GM18861 (cell line): ENCODE results near the gene GID4.

ENCODE experiments used
- ATAC-seq: cut with Tn5 transposase; IDR thresholded peaks from one replicate; pipeline ENCODE4 v1.9.1; 2021; ENCODE audit not compliant: unreplicated experiment

GID4 gene

DNA sequence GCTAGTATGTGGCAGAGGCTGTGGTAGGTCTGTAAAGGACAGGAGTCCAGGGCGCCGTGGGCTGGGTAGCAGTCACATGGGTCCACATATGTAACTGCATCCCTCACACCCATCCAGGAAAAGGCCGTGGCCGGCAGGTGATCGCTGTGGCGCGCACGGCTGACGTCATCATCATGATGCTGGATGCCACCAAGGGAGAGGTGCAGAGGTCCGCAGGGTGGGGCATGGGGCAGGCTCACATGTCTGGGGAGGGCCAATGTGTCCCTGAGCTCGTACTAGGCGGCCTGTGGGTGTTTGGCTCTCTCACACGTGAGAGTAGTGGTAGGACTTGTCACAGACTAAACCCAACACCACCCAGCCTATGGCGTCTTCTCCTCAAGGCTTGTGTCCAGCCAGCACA, 60.3 kb downstream of the GID4 start:
- ATAC-seq = no peak

DNA sequence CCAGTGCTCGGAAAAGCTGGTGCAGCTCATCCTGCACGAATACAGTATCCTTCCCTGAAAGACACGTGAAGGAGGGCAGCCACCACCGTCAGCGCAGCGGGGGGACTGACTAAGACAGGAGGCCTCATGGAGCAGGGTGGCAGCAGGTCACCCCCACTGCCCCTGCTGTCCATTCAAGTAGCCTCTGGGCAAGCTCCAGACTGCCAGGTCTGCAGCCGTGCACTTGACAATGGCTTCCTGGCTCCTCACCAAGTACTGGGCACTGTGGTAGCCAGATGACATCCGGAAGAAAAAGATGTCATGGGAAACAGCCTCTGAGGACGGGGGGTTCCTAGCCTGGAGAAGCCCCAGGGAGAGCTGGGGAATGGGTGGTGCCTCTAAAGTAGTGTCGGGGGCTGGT, 61.4 kb downstream of the GID4 start:
- ATAC-seq = no peak

DNA sequence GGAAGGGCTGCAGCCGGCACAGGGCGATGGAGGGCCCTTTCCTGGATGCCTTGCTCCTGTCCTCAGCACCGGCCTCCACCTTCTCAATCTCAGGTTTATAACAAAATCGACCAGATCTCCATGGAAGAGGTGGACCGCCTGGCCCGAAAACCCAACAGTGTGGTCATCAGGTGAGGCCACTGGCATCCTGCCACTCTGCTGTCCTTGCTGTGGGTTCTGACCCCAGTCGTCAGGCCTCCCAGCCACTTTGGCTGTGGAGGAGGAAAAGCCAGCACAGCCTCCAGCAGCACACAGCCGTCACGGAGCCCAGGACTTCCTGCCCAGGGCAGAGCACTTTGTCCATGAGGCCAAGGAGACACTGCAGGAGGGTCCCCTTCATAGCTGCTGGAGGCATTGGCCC, 62.6 kb downstream of the GID4 start:
- ATAC-seq = no peak

DNA sequence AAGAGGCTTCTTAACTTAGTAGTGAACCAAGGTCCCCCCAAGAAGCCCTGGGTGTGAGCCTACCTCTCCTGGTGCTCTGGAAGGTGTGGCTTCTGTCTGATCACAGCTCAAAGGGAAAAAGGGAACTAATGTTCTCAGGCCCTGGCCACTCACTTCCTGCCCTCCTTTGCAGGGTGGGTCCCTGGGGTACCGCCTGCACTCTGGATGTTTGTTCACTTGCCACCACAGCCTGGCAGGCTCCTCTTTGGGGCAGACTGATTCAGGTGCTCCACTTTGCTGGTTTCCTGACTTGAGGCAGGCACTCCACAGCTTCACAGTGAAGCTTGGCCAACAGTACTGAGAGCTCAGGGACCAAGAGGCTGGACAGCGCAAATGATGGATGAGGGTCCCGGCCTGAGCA, 63.4 kb downstream of the GID4 start:
- ATAC-seq = no peak

DNA sequence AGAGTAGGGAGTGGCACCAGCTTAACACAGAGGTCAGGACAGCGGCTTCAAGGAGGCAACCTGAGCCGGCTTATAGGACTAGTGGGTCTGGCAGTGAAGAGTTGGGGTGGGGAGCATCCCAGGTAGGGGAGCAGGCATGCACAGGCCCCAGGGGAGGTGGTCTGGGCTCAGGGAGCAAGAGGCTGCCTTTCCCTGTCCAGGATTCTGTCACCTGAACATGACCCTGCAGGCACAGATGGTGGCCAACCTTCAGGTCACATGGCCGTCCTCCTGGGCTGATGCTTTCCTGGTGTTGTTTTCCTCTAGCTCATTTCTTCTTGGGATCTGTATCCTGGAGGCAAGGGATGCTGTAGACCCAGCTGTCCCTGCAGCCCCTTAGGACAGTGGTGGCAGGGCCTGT, 65.8 kb downstream of the GID4 start:
- ATAC-seq = no peak

DNA sequence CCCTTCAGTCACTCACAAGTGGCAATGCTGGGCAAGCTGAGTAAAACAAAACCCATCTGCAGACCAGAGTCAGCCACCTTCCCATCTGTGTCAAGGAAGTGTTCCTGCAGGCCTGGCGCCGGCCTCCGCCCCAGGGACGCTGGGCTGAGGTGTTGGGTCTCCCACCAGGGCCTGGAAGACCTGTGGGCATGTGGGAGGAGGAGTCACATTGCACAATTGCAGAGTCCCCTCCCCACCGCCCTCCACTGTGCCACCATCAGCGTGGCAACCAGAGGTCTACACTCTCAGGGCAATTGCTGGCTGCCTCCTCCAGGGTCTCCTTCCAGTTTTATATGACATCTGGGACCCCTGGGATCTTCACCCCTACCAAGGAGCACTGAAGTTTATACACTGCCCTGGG, 66.4 kb downstream of the GID4 start:
- no peak for ATAC-seq

DNA sequence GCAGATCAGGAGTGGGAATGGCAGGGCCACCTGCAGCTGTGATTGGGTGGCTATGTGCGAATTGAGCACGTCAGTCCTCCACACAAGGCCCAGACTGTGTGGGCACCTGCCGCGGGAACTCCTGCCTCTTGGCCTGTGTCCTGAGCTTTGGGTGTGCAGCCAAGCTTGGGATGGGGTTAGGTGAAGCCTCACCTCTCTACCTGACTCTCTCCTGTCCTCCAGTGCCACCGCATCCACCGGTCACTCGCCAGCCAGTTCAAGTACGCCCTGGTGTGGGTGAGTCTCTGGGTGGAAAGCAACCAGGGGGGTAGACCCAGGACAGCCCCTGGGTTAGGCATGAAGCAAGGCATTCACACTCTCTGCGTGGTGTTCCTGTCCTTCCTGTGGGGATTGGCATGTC, 67.0 kb downstream of the GID4 start:
- ATAC-seq = no peak

DNA sequence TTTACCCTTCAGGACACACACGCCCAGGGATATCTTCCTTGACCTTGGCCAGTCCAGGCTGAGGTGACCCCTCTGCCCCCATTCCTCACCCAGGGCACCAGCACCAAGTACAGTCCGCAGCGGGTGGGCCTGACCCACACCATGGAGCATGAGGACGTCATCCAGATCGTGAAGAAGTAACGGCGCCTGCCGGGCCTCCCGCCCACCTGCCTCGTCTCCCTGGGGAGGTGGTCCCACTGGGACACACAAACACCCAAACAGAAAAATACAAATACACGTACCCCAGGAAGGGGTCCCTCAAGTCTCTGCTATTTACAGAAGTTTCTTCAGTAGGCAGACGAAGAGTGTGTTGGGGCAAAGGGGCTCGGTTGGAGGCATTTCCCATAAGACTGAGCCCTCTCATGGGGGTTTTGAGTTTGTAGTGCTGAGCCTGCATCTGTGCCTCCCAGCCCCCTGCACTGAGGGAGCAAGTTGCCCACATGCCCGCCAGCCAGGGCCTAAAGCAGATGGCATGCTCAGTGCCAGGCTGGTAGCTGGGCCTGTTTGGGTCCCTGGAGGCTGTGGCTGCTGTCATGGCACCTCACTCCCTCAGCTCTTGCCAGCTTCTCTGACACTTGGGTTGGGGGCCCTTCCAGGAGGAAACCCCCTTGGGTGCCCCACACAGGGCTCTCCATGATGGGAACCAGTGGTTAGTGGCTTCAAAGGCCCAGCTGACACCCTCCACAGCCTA, 68.0 kb downstream of the GID4 start:
- no peak for ATAC-seq

DNA sequence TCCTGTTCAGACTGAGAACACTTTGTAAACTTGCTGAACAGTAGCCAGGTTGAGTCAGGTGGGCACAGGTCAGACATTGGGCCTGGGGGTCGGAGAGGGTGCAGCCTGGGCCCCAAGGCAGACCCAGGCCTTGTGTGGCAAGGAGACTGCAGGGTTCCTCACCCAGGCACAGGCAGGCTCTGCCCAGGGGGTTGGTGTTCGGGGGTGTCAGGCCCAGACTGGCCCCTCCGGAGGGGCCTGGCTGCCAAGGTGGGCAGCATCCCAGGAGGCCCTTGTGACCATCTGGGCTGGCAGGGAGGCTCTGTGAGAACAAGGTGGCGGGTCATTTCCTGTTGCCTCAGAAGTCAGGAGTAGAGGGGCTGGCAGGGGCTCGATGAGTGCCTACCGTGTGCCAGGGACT, 68.8 kb downstream of the GID4 start:
- ATAC-seq = no peak

DNA sequence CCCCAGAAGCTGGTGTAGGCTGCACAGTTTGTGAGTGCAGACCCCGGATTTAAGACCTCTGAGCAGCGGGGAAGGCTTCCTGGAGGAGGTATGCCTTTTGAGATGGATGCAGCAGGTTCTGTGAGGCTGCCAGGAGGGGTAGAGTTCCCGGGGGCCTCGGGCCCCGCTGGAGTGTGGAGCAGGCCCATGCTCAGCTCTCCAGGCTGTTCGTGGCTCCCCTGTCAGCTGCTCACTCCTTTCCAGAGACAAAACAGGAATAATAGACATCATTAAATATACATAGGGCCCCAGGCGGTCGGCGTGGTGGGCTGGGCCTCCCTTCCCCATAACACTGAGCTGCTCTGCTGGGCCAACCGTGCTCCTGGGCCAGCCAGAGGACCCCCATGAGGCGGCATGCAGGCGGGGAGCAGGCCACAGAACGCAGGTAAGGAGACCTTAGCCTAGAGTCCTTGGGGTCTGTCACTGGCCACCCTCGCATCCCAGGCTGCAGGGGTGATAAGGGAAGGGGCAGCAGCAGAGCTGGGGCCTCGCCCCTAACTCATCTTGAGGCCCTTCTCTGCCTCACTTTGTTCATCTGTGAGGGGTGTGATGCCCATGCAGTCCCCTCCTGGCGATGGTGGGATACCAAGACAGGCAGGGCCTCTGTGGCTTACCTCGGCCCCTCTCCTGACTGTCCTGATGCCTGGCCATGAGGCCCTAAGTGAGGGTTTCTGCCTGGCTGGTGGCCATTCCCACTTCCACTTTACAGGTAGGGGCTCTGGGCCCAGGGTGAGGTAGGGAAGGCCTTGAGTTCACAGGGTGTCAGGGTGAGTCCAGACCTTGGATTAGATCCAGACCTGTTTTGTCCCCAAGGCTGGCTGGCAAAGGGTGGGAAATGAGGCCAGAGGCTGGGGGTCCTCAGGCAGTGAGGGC, 69.4 kb downstream of the GID4 start, which contains the start of gene MYO15A:
TSS of gene MYO15A (plus strand) at position 356 of the 912 bp plus-strand sequence. CDS start 10,045 bp downstream, outside the sequence.
- no peak for ATAC-seq

DNA sequence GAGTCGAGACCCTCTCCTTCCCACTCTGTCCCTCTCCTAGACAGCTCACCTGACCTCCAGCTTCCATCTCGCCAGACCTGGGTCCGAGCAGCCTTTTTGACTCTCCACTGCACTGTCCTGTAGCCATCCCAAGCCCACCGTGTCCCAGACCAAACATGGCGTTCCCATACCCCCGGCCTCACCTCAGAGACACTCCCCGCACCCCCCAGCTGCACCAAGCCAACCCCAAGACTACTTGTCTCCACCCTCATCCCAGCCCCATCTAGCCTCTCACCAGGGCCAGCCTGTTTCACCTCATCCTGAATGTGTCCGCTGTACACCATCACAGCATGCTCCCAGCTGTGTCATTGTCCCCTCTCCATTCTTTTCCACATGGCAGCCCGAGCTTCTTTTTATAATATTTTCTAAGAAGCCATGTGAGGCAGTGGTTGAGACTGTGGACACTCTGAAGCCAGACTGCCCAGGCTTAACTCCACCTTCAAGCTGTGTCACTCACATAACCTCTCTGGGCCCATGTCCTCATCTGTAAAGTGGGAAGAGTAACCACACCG, 70.8 kb downstream of the GID4 start:
- ATAC-seq = no peak

DNA sequence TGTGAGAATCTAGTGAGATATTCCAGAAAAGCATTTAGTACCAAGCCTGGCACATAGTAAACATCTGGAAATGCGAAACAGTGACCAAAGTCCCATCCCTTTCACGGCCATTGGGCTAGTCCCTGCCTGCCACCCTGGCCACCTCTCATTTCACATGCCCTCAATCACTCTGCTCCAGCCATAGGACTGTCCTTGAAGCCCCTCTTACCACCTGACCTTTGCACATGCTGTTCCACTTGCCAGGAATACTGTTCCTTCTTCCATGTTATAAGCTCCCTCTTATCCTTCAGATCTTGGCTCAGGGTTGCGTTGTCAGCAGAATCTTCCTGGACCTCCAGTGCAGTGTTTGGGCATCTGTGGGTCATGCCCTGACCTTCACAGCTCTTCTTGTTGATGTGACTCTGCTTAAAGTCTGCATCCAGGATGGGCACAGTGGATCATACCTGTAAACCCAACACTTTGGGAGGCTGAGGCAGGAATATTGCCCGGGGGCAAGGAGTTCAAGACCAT, 71.5 kb downstream of the GID4 start:
- no peak for ATAC-seq

DNA sequence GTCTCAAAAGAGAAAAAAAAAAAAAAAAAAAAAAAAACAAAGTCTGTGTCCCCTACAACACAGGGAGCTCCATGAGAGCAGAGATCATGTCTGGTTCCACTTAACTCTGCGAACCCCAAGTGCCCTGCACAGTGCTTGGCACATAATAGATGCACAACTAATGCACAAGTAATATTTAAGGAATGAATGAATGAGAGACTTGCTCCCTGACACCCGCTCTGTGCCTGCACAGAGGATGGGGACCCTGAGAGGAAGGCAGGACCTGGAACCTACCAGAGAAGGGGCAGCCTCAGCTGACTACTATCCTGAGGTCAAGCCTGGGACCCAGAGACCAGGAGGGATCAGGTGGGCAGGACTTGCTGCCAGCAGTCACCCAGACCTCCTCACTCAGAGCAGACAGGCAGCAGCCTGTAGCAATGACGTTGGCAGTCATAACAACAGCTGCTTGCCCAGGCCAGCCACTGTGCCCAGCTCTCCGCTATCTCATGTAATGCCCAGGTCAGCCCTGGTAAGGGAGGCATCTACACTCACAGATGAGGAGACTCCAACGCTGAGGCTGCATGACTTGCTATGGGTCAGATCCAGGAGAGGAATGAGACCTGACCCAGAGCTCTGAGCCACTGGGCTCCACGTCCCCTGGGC, 72.2 kb downstream of the GID4 start:
- ATAC-seq = no peak

DNA sequence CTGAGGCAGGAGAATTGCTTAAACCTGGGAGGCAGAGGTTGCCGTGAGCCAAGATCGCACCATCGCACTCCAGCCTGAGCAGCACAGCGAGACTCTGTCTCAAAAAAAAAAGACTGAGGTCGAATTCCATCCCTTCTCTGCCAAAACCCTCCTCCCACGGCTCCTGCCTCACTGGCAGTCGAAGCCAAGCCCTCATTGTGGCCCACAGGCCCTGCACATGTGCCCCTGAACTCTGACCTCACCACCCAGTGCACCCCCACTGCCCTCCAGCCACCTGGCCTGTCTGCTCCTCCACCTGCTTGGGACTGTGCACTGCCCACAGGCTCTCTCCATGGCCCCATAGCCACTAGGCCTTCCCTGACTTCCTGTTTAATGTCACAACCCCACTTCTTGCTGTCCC, 76.3 kb downstream of the GID4 start:
- no peak for ATAC-seq

DNA sequence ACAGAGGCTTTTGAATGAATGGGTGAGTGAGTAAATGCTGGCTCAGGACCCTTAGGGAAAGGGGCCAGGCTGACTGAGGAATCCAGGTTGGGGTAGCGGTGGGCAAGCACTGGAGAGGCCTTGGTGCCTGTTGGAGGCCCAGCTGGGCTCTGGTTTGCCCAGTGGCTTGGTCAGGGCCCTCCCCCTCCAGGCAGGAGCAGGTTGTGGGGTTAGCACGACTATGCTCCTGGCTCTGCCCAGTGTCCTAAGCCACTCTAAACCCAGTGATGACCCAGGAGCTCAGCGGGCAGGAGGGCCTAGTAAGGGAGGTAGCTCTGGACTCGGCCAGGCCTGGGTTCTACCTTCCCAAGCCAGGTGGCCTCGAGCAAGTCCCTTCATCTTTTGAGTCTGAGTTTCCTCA, 76.9 kb downstream of the GID4 start:
- ATAC-seq = no peak

DNA sequence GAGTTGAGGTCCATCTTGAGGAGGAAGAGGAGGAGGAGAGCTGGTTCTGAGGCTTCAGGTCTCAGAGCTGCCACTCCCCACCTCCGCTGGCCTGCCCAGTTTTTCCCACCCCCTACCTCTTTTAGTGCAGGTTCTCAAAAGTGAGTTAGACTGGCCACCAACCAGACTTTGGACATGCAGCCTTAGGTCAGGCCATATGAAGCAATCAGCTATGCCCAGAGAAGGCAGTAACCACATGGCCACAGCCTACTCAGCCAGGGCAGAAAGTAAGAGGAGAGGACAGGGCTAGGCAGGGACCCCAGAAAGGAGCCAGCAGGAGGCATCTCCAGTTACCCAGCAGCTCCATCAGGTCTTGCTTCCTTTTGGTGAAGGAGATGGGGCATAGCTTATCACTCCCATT, 78.3 kb downstream of the GID4 start:
- no peak for ATAC-seq
